Activated T-helper 1 cell treated with anti-CD3 and anti-CD28 coated beads, Interleukin-12 subunit alpha, Interleukin-12 subunit beta, Interleukin-2, Interleukin-4 antibody, amounts not matched to agents 30 ng/mL and 10 ng/mL and 1 ng/mL, durations not matched to agents 14 hours and 24 hours and 36 hours (primary cell): ENCODE data around the gene AIF1. TPM values are rescaled to one million over a fixed set of nuclear protein-coding genes. Genes with fewer than 3 reads are reported as not detected.
A peak's percentile ranks its signal among the peaks of the same experiment; 100 is the strongest.
"Not testable (repeated sequence)": the region's sequence is repeated elsewhere in the genome, so short reads cannot be mapped to it uniquely, and the experiment has no call there.

Experiments
- DNase-seq: peaks from one replicate; pipeline ENCODE4 v3.0.0; 2021; ENCODE audit warnings: low spot score
- H3K27ac Mint-ChIP-seq: one replicate; pipeline ENCODE4 v1.8.0; 2021; ENCODE audit warnings: mild to moderate bottlenecking, mixed read lengths
- H3K27me3 Mint-ChIP-seq: one replicate; pipeline ENCODE4 v1.8.0; 2022; ENCODE audit warnings: mild to moderate bottlenecking, moderate library complexity, mixed read lengths; ENCODE audit not compliant: insufficient read depth
- H3K36me3 Mint-ChIP-seq: one replicate; pipeline ENCODE4 v1.8.0; 2021; ENCODE audit warnings: low read depth, mixed read lengths
- H3K4me1 Mint-ChIP-seq: one replicate; pipeline ENCODE4 v1.8.0; 2021; ENCODE audit warnings: low read depth, mixed read lengths
- H3K4me3 Mint-ChIP-seq: one replicate; pipeline ENCODE4 v1.8.0; 2021; ENCODE audit warnings: mild to moderate bottlenecking, moderate library complexity, mixed read lengths
- H3K9me3 Mint-ChIP-seq: one replicate; pipeline ENCODE4 v1.8.0; 2021; ENCODE audit warnings: mixed read lengths
- intact Hi-C: fragments of 100-400 bp; cut with micrococcal nuclease; formaldehyde crosslinking; loops from one replicate; pipeline ENCODE4 v1.15.1; 2024
- total RNA-seq: library from RNA; stranded (reverse); gene quantifications from 2 replicates; pipeline ENCODE4 v1.2.3, GENCODE V29; 2022

AIF1 gene
- total RNA-seq, 1 donor from 2014 or later = 55.5 TPM

DNA sequence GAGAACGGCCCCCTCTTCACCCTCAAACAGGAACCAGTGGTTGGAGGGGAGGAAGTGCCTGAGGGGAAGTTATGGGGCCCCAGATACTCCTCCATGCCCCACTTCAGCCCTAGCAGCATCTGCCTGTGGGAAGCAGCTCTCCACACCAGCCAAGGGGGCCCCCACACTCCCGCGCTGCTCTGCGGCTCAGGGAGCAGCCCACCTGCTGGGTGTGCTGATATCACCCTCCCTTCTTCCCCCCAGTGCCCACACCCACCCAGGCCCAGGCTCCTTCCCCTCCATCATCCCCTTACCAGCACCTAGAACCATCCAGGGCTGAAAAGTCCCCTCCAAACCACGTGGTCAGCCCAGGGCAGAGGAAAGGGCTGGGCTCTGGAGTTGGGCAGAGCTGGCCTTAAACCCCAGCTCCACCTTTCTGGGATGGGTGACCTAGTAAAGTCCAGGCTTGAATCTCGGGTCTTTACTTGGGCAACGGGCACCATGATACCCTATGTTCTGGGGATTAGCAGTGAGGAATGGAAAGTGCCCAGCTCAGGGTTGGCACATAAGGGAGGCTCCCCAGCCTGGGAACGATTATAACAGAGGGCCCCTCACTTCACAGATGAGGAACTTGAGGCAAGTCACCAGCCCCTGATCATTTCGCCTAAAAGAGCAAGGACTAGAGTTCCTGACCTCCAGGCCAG is 28.3 kb upstream of the AIF1 start:
- intact Hi-C loops = no loop called here
- DNase-seq = no peak
- H3K27me3 Mint-ChIP-seq = no peaks in the 10 kb centered on the region
- peaks cover 32% of the 10 kb centered on the region for H3K36me3 Mint-ChIP-seq
- peak overlapping the region; percentile 95 for H3K27ac Mint-ChIP-seq
- peaks cover 69% of the 10 kb centered on the region for H3K4me1 Mint-ChIP-seq
- peak overlapping the region; percentile 87 for H3K4me3 Mint-ChIP-seq
- H3K9me3 Mint-ChIP-seq = no peaks in the 10 kb centered on the region

DNA sequence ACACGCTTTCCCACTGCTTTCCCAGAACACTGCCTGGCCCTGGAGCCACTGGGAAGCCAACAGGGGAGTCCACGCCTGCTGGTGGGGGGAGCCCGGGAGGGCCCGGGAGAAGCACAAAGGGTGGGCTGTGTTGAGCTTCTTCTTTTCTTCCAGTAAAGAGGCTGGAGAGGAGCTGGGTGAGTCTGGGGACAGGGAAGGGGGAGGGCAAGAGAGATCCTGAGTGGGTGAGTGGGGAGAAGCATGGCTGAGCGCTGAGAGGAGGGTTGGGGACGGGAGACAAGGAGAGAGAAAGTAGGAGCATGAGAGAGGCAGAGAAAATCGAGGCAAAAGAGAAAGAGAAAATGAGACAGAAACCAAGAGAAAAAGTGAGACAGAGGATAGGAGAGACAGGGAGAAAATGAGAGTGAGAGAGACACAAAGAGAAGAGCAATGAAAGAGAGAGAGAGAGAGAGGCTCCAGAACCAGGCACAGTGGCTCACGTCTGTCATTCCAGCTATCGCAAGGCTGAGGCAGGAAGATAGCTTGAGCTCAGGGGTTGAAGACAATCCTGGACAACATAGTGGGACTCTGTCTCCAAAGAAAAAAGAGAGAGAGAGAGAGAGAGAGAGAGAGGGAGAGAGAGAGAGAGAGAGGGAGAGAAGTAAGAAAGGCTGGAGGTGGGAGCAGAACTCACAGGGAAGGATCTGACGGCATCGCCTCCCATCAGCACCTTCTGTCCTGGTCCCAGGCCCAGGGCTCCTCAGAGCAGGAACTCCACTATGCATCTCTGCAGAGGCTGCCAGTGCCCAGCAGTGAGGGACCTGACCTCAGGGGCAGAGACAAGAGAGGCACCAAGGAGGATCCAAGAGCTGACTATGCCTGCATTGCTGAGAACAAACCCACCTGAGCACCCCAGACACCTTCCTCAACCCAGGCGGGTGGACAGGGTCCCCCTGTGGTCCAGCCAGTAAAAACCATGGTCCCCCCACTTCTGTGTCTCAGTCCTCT is 26.9 kb upstream of the AIF1 start:
- no peak for DNase-seq
- H3K27me3 Mint-ChIP-seq = no peaks in the 10 kb centered on the region
- H3K36me3 Mint-ChIP-seq = peaks cover 25% of the 10 kb centered on the region
- no peaks in the 10 kb centered on the region for H3K9me3 Mint-ChIP-seq
- intact Hi-C loops = no loop called here
- peaks cover 70% of the 10 kb centered on the region for H3K4me1 Mint-ChIP-seq
- H3K4me3 Mint-ChIP-seq = peak overlapping the region; percentile 87
- H3K27ac Mint-ChIP-seq = peak overlapping the region; percentile 93

DNA sequence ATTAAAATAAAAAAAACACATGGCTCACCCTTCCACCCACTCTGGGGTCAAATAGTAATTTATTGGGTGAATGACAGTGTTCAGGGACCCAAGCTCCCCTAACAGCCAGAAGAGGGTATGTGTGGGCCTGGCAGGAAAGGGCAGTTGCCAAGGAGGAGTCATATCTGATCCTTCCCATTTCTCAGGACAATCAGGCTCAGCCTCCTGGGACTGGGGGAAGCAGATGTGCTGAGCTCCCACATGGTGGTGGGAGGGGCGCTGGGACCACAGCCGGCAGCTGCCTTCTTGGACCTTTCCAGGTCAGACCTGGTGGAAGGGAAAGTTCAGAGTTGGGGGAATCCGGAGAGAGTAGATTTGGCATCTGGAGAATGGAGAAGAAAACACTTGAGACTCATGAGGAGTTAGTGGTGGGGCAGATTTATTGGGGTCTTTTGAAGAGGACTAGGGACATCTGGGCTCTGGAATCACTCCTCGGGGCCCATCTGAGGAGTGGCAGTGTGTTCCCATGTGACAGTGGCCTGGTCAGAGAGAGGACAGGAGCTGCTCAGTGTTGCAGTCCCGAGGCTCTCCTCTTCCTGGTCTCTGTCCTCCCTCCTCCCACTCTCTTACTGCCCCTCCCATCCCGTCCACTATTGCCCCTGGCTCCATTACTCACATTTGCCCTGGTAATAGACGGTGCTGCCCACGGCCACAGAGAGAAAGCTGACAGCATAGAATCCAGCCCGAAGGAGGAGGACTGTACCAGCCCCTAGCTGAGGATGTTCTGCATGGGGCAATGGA is 26.0 kb upstream of the AIF1 start:
- Mint-ChIP-seq H3K4me1 (peaks cover 78% of the 10 kb centered on the region), H3K9me3 (no peaks in the 10 kb centered on the region), H3K4me3 (peak overlapping the region; percentile 37), H3K36me3 (peaks cover 25% of the 10 kb centered on the region), H3K27me3 (no peaks in the 10 kb centered on the region), H3K27ac (peak overlapping the region; percentile 36)
- DNase-seq = no peak
- intact Hi-C loops = no loop called here

DNA sequence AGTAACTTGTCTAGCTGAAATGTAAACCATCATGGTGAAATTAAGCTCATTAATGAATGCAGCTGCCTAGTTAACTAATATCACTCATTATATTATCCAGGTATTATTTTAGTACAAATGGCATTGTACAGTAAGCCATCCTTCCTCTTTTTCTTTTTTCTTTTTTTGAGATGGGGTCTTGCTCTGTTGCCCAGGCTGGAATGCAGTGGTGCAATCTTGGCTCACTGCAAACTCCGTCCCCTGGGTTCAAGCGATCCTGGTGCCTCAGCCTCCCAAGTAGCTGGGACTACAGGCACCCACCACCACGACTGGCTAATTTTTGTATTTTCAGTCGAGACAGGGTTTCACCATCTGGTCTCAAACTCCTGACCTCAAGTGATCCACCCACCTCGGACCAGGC is 24.3 kb upstream of the AIF1 start:
- Mint-ChIP-seq H3K4me1 (peaks cover 69% of the 10 kb centered on the region), H3K36me3 (peaks cover 25% of the 10 kb centered on the region), H3K27ac (peak overlapping the region; percentile 20)
- DNase-seq, H3K9me3 Mint-ChIP-seq, H3K4me3 Mint-ChIP-seq, H3K27me3 Mint-ChIP-seq: not testable (repeated sequence)
- intact Hi-C loops = loop anchor here (10.0 kb wide), 1 partner anchor 186 kb away; the partner anchor contains the start of gene MICA

DNA sequence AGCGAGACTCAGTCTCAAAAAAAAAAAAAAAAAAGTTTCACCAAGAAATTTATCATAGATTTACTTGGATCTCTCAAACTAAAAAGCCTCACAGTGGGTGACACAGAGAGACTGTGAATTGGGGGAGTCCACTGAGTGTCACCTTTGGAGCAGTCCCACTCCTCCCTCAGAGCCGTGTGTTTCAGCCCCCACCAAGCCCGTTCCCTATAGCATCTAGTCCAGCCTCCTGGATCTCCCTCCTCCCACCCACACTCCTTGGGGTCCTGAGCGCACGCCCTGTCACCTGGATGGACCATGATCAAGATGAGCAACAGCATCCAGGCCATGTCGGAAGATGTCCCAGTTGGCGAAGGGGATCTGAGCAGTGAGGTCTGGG is 22.6 kb upstream of the AIF1 start:
- peak overlapping the region; percentile 80 for H3K27ac Mint-ChIP-seq
- H3K4me1 Mint-ChIP-seq = peaks cover 64% of the 10 kb centered on the region
- no peaks in the 10 kb centered on the region for H3K27me3 Mint-ChIP-seq
- H3K4me3 Mint-ChIP-seq = peak overlapping the region; percentile 62
- H3K36me3 Mint-ChIP-seq = peaks cover 17% of the 10 kb centered on the region
- intact Hi-C loops = loop anchor here (10.0 kb wide), 1 partner anchor 188 kb away; the partner anchor contains the start of gene MICA
- no peak for DNase-seq
- no peaks in the 10 kb centered on the region for H3K9me3 Mint-ChIP-seq

DNA sequence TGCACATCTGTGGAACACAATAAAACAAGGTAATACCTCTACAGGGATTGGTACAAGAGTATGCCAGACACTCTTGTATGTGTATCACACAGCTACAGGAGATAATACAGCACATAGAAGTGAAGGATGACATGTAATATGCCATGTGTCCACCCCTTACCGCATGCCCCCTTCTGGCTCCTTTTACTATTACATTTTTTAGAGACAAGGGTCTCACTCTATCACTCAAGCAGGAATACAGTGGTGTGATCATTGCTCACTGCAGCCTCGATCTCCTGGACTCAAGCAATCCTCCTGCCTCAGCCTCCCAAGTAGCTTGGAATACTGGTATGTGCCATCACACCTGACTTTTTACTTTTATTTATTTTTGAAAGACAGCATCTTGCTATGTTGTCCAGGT is 18.0 kb upstream of the AIF1 start:
- Mint-ChIP-seq H3K27ac (no peak overlapping the region), H3K4me3 (no peak overlapping the region)
- intact Hi-C loops = loop anchor here (10.0 kb wide), 1 partner anchor 192 kb away; the partner anchor contains the start of gene MICA

DNA sequence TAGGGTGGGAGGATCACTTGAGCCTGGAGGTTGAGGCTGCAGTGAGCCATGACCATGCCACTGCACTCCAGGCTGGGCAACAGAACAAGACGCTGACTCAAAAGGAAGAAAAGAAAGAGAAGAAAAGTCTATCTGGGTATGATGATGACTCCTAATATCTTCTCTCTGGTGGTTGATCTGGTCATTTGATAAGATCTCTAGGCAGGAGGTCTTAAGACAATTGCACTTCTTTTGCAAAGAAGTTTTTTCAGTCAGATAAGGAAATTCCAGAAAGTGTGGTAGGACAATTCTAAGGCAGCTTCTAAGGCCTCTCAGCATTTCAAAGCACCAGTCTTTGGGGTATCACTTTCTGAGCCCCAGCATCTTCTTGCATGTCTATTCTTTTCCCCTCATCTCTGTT is 7.7 kb upstream of the AIF1 start:
- H3K27ac Mint-ChIP-seq = no peak overlapping the region
- DNase-seq = no peak

More for the DNA sequence above, 18.0 kb upstream of the AIF1 start:
- H3K27me3 Mint-ChIP-seq = no peaks in the 10 kb centered on the region
- no peaks in the 10 kb centered on the region for H3K9me3 Mint-ChIP-seq
- peaks cover 52% of the 10 kb centered on the region for H3K4me1 Mint-ChIP-seq
- no peaks in the 10 kb centered on the region for H3K36me3 Mint-ChIP-seq
- DNase-seq = no peak

DNA sequence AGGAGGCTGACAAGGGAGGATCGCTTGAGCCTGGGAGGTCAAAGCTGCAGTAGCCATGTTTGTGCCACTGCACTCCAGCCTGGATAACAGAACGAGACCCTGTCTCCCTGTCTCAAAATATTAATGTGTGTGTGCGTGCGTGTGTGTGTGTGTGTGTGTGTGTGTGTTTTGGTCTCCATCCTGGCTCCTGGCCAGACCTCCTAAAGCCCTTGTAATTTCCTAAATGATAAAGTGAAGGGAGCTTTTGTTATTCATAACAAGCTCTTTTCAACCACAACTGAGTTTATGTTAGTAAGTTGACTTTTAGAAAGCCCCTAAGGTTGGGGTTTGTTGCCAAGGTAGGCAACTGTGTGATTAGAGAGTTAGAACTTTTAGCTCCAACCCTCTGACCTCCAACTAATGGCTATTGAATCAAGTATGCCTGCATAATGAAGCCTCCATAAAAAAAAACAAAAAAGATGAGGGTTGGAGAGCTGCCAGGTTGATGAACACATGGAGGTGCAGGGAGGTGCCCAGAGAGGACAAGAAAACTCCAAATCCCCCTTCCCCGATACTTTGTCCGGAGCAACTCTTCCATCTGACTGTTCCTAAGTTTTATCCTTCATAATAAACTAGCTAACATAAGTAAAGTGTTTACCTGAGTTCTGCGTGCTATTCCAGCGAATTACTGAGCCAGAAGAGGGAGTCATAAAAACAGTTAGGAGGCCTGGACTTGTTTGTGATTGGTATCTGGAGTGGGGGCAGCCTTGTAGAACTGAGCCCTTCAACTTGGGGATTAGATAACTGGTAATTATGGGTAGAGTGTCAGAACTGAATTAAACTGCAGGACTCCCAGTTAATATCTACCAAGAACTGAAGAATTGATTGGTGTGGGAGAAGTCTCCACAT is 5.3 kb upstream of the AIF1 start:
- Mint-ChIP-seq H3K9me3 (no peaks in the 10 kb centered on the region), H3K27me3 (no peaks in the 10 kb centered on the region), H3K4me3 (no peak overlapping the region), H3K4me1 (peaks cover 5% of the 10 kb centered on the region), H3K36me3 (no peaks in the 10 kb centered on the region), H3K27ac (no peak overlapping the region)
- intact Hi-C loops = no loop called here
- no peak for DNase-seq

More for the DNA sequence above, 7.7 kb upstream of the AIF1 start:
- Mint-ChIP-seq H3K4me3 (no peak overlapping the region), H3K36me3 (no peaks in the 10 kb centered on the region), H3K9me3 (no peaks in the 10 kb centered on the region), H3K4me1 (no peaks in the 10 kb centered on the region), H3K27me3 (peaks cover 2% of the 10 kb centered on the region)
- intact Hi-C loops = no loop called here

DNA sequence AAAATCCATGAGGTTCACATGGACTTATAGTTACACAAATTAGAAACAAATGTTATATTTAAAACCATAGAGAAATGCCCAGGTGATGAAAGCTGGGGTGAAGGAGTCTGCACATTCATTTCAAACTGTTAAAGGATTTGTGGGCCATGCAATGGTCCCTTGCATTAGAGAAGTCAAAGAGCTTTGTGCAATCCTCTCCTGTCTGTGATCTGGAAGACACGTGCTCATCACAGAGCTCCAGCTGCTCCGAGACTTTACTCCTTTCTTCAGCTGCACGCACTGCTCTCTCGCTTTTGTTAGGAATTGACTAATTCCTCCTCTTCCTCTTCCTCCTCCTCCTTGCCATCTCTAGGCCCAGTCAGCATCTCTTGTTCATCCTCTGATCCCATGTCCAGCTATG is 4.1 kb upstream of the AIF1 start:
- peaks cover 17% of the 10 kb centered on the region for H3K4me1 Mint-ChIP-seq
- intact Hi-C loops = no loop called here
- H3K27ac Mint-ChIP-seq = no peak overlapping the region
- no peaks in the 10 kb centered on the region for H3K9me3 Mint-ChIP-seq
- H3K36me3 Mint-ChIP-seq = no peaks in the 10 kb centered on the region
- H3K4me3 Mint-ChIP-seq = no peak overlapping the region
- H3K27me3 Mint-ChIP-seq = no peaks in the 10 kb centered on the region
- DNase-seq = no peak

DNA sequence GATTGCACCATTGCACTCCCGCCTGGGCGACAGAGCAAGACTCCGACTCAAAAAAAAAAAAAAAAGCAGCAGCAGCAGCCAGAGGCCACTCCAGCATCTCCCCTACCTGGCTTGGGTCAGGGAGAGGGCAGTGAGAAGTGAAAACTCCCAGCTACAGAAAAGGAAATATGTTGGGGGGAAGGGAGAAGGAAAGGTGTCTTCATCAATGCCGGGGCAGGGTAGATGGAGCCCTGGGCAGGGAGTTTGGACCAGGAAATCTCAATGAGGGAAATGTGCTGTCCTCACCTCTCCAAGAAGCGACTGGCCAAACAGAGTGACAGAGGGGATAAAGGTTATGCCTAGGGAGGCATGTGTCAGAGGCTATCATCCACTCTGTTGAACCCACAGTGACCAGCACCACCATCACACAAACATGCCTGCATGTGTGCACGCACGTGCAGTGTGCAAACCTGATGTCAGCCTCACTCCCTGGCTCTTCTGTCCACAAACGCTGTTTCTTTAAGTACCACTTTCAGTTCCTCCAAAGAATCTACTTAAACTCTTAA is 887 bp upstream of the AIF1 start:
- Mint-ChIP-seq H3K4me3 (no peak overlapping the region), H3K4me1 (peaks cover 28% of the 10 kb centered on the region), H3K9me3 (no peaks in the 10 kb centered on the region), H3K27me3 (no peaks in the 10 kb centered on the region), H3K36me3 (peaks cover 2% of the 10 kb centered on the region), H3K27ac (no peak overlapping the region)
- intact Hi-C loops = no loop called here
- DNase-seq = no peak

DNA sequence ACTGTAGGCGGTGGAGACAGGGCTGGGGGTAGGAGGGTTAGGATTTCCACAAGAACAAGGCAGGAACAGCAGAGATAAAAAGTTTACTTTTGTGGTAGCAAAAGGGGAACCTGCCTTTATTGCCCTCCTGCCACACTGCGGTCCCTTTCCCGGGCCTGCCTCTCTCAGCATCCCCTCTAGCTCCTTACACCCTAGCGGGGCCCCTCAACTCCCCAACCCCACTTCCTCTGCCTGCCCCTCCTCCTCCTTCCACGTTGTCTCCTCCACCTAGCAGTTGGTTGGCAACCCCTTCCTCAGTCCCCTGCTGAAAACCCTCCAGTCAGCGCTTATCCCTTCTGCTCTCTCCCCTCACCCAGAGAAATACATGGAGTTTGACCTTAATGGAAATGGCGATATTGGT is 714 bp downstream of the AIF1 start:
- peak overlapping the region; percentile 74 for H3K4me3 Mint-ChIP-seq
- DNase-seq = peak; percentile 13
- H3K27ac Mint-ChIP-seq = peak overlapping the region; percentile 72
- peaks cover 28% of the 10 kb centered on the region for H3K4me1 Mint-ChIP-seq
- intact Hi-C loops = loop anchor here (5.0 kb wide), 1 partner anchor 343 kb away; the partner anchor contains the start of gene HLA-C
- peaks cover 4% of the 10 kb centered on the region for H3K36me3 Mint-ChIP-seq
- no peaks in the 10 kb centered on the region for H3K9me3 Mint-ChIP-seq
- no peaks in the 10 kb centered on the region for H3K27me3 Mint-ChIP-seq
